BJ (cell line): ENCODE measurements around the gene CISTR. TPM values are rescaled to one million over a fixed set of nuclear protein-coding genes. Genes with fewer than 3 reads are reported as not detected.
"Not testable (repeated sequence)": the region's sequence is repeated elsewhere in the genome, so short reads cannot be mapped to it uniquely, and the experiment has no call there.

Experiments used
- CTCF ChIA-PET: fragments of 350-600 bp; formaldehyde crosslinking; extraction: SDS; loops from one replicate; lab custom pipeline; 2021; ENCODE audit warnings: antibody characterized with exemption, inconsistent platforms; lab: Yijun Ruan, JAX
- POLR2A ChIA-PET: fragments of 300-600 bp; sonication (Branson Sonifier 250); formaldehyde crosslinking; extraction: SDS; loops from one replicate; lab custom pipeline; 2021; ENCODE audit warnings: antibody characterized with exemption; lab: Charles Lee
- DNase-seq: peaks from one replicate; pipeline ENCODE4 v3.0.0-alpha.2; 2011; ENCODE audit warnings: low read depth
- H3K27me3 ChIP-seq: 2 replicates; pipeline ENCODE4 v1.6.0; 2011; ENCODE audit warnings: low read length; ENCODE audit not compliant: control insufficient read depth, insufficient read depth
- H3K36me3 ChIP-seq: 2 replicates; pipeline ENCODE4 v1.5.1; 2011; ENCODE audit warnings: low read length; ENCODE audit not compliant: control insufficient read depth, insufficient read depth
- H3K4me3 ChIP-seq: 2 replicates; pipeline ENCODE4 v1.5.1; 2011; ENCODE audit warnings: low read depth, mild to moderate bottlenecking, control low read depth, low read length
- CTCF ChIP-seq: IDR thresholded peaks from 2 replicates; pipeline ENCODE4 v1.5.1; 2011; ENCODE audit warnings: low read depth, mild to moderate bottlenecking, control low read depth, inconsistent platforms, low read length, moderate library complexity; ENCODE audit not compliant: insufficient read depth
- polyA plus RNA-seq: library from polyadenylated mRNA; depleted of rRNA; stranded (reverse); fragments of >200 nt; gene quantifications from 2 replicates; pipeline ENCODE4 v1.2.3, GENCODE V29; 2011

Gene CISTR
- polyA plus RNA-seq, 1 experiment = not detected

DNA sequence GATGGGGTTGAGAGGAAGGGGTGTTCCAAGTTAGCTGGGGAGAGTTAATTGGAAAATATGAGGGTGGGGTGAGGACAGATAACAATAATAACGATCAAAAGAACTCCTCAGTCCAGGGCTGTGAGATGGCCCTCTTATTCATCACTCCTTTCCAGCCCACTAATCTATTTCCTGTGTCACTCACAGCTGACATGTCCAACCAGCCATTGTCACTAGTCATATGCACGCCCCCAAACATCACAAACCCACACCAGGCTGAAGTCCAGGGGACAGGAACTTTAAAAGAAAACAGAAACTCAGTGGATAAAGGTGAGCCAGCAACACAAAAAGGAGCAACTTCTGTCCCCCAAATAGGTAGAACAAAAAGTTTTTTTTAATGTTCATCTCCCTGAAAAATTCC lies 25.4 kb downstream of the CISTR start:
- POLR2A ChIA-PET = no interaction called here

GRCh38 chr12:53725824-53726223 lies 26.0 kb downstream of the CISTR start:
- no peak for DNase-seq
- Histone ChIP-seq H3K27me3 (no peaks in the 10 kb centered on the region), H3K36me3 (peaks cover 33% of the 10 kb centered on the region), H3K4me3 (peak overlapping the region; percentile 86)
- no peak for TF ChIP-seq CTCF
- POLR2A ChIA-PET = no interaction called here
- CTCF ChIA-PET = interaction anchor here (0.9 to 14.9 kb wide), 4 partner anchors 14 to 23 kb away, joined by 3 to 263 read pairs (median 10); no protein-coding TSS in a partner anchor

More for the DNA sequence above, 25.4 kb downstream of the CISTR start:
- H3K27me3 ChIP-seq = no peaks in the 10 kb centered on the region
- no peak for TF ChIP-seq CTCF
- H3K36me3 ChIP-seq = peaks cover 28% of the 10 kb centered on the region
- no peak for DNase-seq
- CTCF ChIA-PET = interaction anchor here (0.7 to 14.9 kb wide), 7 partner anchors 11 to 300 kb away, joined by 3 to 263 read pairs (median 8); no protein-coding TSS in a partner anchor
- H3K4me3 ChIP-seq = peak overlapping the region; percentile 86

DNA sequence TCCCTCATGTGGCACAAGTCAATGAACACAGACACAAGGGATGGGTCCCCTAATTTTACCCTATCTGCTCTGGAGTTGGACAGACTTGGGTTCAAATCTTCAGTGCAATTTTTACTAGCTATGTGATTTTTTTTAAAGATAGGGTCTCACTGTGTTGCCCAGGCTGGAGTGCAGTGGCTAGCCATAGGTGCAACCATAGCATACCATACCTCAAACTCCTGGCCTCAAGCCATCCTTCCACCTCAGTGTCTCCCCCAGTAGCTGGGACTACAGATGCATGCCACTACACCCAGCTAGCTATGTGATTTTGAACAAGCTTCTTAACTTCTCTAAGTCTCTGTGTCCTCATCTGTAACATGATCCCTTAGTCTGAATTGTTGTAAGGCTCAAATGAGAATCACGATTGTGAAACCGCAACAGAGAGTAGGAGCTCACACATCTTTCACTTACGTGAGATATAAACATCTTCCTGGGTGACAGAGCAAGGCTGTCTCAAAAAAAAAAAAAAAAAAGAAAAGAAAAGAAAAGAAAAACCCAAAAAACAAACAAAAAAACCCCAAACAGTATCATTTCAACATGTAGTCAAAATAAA lies 29.2 kb downstream of the CISTR start:
- POLR2A ChIA-PET = interaction anchor here (0.7 kb wide), 1 partner anchor 31 kb away, joined by 9 read pairs; no protein-coding TSS in a partner anchor
- peaks cover 40% of the 10 kb centered on the region for H3K36me3 ChIP-seq
- CTCF ChIA-PET = interaction anchor here (0.9 to 2.8 kb wide), 5 partner anchors 16 to 32 kb away, joined by 3 to 29 read pairs (median 12); no protein-coding TSS in a partner anchor
- TF ChIP-seq CTCF = no peak
- DNase-seq = no peak
- H3K4me3 ChIP-seq = no peak overlapping the region
- H3K27me3 ChIP-seq = no peaks in the 10 kb centered on the region

- TF ChIP-seq CTCF = no peak
- CTCF ChIA-PET = interaction anchor here (1.0 to 2.8 kb wide), 3 partner anchors 12 to 44 kb away, joined by 3 to 29 read pairs (median 4); no protein-coding TSS in a partner anchor
- POLR2A ChIA-PET = no interaction called here
- Histone ChIP-seq H3K36me3 (peaks cover 48% of the 10 kb centered on the region), H3K4me3 (no peak overlapping the region), H3K27me3 (no peaks in the 10 kb centered on the region)
- no peak for DNase-seq
Observed at GRCh38 chr12:53720946-53721345, 30.8 kb downstream of the CISTR start.

GRCh38 chr12:53719649-53720048 lies 32.1 kb downstream of the CISTR start:
- Histone ChIP-seq H3K27me3 (no peaks in the 10 kb centered on the region), H3K4me3 (no peak overlapping the region), H3K36me3 (peaks cover 53% of the 10 kb centered on the region)
- ChIA-PET CTCF (interaction anchor here (0.8 to 2.3 kb wide), 8 partner anchors 8 to 26 kb away, joined by 3 to 8 read pairs (median 4); partner anchors contain the start of gene CALCOCO1), POLR2A (interaction anchor here (0.6 kb wide), 1 partner anchor 12 kb away, joined by 3 read pairs; no protein-coding TSS in a partner anchor)
- TF ChIP-seq CTCF = no peak
- no peak for DNase-seq

GRCh38 chr12:53718567-53718966 lies 33.2 kb downstream of the CISTR start:
- DNase-seq, H3K27me3 ChIP-seq, POLR2A ChIA-PET, H3K4me3 ChIP-seq: not testable (repeated sequence)
- CTCF ChIA-PET = interaction anchor here (0.8 to 2.3 kb wide), 7 partner anchors 9 to 28 kb away, joined by 3 to 8 read pairs (median 4); partner anchors contain the start of gene CALCOCO1
- H3K36me3 ChIP-seq = peaks cover 57% of the 10 kb centered on the region
